Mucosa of stomach (tissue), 1 donor: ENCODE data around the gene ARHGAP36.

ENCODE experiments used
- H3K27me3 ChIP-seq: one replicate; pipeline ENCODE4 v1.7.0; 2013; ENCODE audit warnings: mild to moderate bottlenecking, low read length; ENCODE audit not compliant: control insufficient read depth, insufficient read depth
- H3K36me3 ChIP-seq: one replicate; pipeline ENCODE4 v1.7.0; 2013; ENCODE audit warnings: low read length; ENCODE audit not compliant: control insufficient read depth, insufficient read depth
- H3K4me1 ChIP-seq: one replicate; pipeline ENCODE4 v1.7.0; 2013; ENCODE audit warnings: mild to moderate bottlenecking, low read length; ENCODE audit not compliant: control insufficient read depth, insufficient read depth
- H3K4me3 ChIP-seq: one replicate; pipeline ENCODE4 v1.7.0; 2013; ENCODE audit warnings: low read length
- H3K9ac ChIP-seq: one replicate; pipeline ENCODE4 v1.7.0; 2013; ENCODE audit warnings: mild to moderate bottlenecking, low read length, moderate library complexity
- H3K9me3 ChIP-seq: one replicate; pipeline ENCODE4 v1.7.0; 2013; ENCODE audit warnings: mild to moderate bottlenecking, low read length, moderate library complexity; ENCODE audit not compliant: control insufficient read depth
- donor health status: Pancreatic carcinoma.

ARHGAP36 gene

GRCh38 chrX:131081772-131082740 is 23.9 kb downstream of the ARHGAP36 start:
- Histone ChIP-seq H3K4me1 (no peaks in the 10 kb centered on the region), H3K27me3 (peaks cover 19% of the 10 kb centered on the region)

DNA sequence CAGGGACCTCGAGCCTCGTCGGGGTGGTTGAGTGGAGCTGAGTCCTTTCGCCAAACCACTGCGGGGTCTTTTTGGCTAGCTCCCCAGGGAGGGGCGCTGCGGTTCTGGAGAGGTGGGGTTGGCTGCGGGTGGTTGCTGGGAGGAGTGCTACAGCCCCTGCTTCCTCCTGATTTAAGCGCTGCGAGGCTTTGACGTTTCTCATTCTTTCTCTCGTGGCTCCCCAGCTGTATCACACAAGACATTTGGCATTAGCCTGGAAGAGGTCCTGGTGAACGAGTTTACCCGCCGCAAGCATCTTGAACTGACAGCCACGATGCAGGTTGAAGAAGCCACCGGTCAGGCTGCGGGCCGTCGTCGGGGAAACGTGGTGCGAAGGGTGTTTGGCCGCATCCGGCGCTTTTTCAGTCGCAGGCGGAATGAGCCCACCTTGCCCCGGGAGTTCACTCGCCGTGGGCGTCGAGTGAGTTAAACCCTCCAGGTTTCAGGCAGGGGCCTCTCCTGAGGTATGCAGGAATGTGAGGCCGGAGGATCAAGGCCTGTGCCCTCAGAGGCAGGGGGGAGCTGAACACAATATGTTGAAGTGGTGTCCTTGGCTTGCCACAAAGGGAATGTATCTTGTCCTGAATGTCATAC is 25.5 kb downstream of the ARHGAP36 start:
- Histone ChIP-seq H3K4me1 (no peaks in the 10 kb centered on the region), H3K9me3 (no peaks in the 10 kb centered on the region), H3K9ac (no peak overlapping the region), H3K27me3 (peaks cover 19% of the 10 kb centered on the region), H3K4me3 (no peak overlapping the region), H3K36me3 (no peaks in the 10 kb centered on the region)

More at GRCh38 chrX:131081772-131082740, 23.9 kb downstream of the ARHGAP36 start:
- H3K36me3 ChIP-seq = no peaks in the 10 kb centered on the region
- no peak overlapping the region for H3K4me3 ChIP-seq
- no peak overlapping the region for H3K9ac ChIP-seq
- no peaks in the 10 kb centered on the region for H3K9me3 ChIP-seq

- H3K4me1 ChIP-seq = no peaks in the 10 kb centered on the region
- H3K9me3 ChIP-seq = no peaks in the 10 kb centered on the region
- H3K36me3 ChIP-seq = no peaks in the 10 kb centered on the region
- no peak overlapping the region for H3K9ac ChIP-seq
- H3K4me3 ChIP-seq = no peak overlapping the region
- H3K27me3 ChIP-seq = peaks cover 19% of the 10 kb centered on the region
Measured at GRCh38 chrX:131084145-131084544, 26.0 kb downstream of the ARHGAP36 start.

GRCh38 chrX:131136776-131137175 is 78.6 kb downstream of the ARHGAP36 start:
- no peak overlapping the region for H3K9ac ChIP-seq
- no peaks in the 10 kb centered on the region for H3K27me3 ChIP-seq
- no peaks in the 10 kb centered on the region for H3K9me3 ChIP-seq
- no peaks in the 10 kb centered on the region for H3K36me3 ChIP-seq
- no peak overlapping the region for H3K4me3 ChIP-seq
- no peaks in the 10 kb centered on the region for H3K4me1 ChIP-seq

GRCh38 chrX:131139072-131139471 is 80.9 kb downstream of the ARHGAP36 start:
- H3K9ac ChIP-seq = no peak overlapping the region
- no peak overlapping the region for H3K4me3 ChIP-seq
- H3K9me3 ChIP-seq = no peaks in the 10 kb centered on the region
- H3K36me3 ChIP-seq = no peaks in the 10 kb centered on the region
- H3K27me3 ChIP-seq = no peaks in the 10 kb centered on the region
- H3K4me1 ChIP-seq = no peaks in the 10 kb centered on the region
